Peyer's patch (tissue), 4 donors: ENCODE results near the gene PRKCA.

Source experiments
- POLR2A ChIP-seq, 2 donors: fragments of 450-650 bp; IDR thresholded peaks; one replicate each; pipeline ENCODE4 v1.5.1; 2017; ENCODE audit warnings: antibody characterized with exemption in 2 of 2, mild to moderate bottlenecking in 2 of 2, moderate library complexity in 2 of 2
- TF ChIP-seq, protein P1 (sequence below), 6 experiments: fragments of 450-650 bp in 4 of 6; fragments of 200-600 bp in 2 of 6; sonication (generic) in 1 of 6; IDR thresholded peaks; one replicate each; pipeline ENCODE4 v1.5.1; 2017 to 2019; ENCODE audit warnings: antibody characterized with exemption in 6 of 6, mild to moderate bottlenecking in 3 of 6, moderate library complexity in 1 of 6

DNA sequence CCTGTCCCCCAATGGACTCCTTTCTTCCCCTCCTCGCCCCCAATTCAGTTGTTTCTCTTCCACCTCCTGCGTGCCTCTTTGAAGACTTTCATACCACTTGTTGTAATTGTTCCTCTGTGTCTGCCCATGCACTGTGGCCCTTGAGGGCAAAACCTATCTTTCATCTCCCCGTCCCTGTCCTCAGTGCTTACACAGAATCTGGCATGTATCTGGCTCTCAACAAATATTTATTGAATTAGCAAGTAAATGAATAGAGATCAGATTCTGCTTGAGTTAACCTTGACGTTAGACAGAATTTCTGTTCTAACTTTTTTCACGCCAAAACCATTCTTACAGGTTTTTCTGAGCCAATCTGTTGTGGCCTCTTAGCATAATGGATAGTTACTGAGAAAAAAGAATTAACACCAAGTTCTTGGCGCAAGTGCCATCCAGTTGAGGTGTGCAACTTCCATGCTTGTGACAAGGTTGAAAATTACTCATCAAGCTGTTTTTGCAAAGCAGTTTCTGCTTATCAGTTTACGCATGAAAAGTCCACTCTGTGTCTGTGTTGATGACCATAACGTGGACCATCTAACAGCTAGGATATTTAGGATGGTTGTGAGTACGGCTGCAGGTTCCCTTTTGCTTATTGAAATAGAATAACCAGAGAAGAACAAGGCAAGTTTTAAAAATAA is 215.1 kb downstream of the PRKCA start:
- TF ChIP-seq, protein P1, sequence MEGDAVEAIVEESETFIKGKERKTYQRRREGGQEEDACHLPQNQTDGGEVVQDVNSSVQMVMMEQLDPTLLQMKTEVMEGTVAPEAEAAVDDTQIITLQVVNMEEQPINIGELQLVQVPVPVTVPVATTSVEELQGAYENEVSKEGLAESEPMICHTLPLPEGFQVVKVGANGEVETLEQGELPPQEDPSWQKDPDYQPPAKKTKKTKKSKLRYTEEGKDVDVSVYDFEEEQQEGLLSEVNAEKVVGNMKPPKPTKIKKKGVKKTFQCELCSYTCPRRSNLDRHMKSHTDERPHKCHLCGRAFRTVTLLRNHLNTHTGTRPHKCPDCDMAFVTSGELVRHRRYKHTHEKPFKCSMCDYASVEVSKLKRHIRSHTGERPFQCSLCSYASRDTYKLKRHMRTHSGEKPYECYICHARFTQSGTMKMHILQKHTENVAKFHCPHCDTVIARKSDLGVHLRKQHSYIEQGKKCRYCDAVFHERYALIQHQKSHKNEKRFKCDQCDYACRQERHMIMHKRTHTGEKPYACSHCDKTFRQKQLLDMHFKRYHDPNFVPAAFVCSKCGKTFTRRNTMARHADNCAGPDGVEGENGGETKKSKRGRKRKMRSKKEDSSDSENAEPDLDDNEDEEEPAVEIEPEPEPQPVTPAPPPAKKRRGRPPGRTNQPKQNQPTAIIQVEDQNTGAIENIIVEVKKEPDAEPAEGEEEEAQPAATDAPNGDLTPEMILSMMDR (IDR thresholded peaks at IDR 0.05): no peak
- TF ChIP-seq POLR2A (IDR thresholded peaks at IDR 0.05): no peak
